ENCODE measurements around the gene PLRG1.
A peak's percentile ranks its signal among the peaks of the same experiment; 100 is the strongest.
"Not testable (repeated sequence)": the region's sequence is repeated elsewhere in the genome, so short reads cannot be mapped to it uniquely, and the experiment has no call there.

The PLRG1 gene

DNA sequence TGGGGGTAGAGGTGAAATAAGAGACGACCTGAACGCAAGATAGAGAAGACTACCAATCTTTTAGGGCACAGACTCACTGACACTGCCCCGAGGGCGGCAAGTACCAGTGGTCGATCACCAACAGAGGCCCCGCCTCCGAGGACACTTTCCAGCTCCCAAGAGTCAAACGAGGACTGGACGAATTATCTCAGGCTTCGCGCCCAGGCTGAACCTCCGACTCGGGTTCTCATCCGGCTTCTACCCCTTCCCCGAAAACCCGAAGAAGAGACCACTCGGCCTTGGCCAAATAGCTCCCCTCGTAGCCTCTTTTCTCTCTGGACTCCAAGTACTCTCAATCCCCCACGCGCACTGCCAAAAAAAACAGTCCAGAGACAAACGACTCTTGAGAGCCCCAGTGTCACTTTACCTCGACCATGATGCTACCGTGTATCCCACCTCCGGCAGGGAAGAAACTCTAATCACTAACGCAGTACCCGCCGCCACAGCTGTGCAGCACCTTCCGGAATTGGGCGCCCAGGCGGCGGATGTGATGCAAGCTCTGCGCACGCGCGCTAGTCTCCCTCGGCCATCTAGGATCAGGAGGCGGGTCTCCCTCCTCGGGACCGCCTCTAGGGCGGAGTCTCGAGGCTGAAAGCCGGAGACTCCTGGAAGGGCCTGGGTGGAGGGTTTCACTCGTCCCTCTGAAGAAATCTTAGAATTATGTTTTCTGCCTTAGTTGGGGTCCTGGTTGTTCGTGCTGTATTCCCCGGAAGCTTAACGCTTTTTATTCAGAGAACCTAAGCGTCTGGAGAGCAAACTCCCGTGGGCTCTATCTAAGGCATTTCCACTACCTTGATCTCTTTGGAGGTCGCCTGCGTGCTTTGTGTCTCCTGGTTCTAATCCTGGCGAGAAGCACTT is at the start of gene PLRG1:
Gene PLRG1 (minus strand): TSS at position 507 of the 897 bp plus-strand sequence. CDS start 92 bp downstream, at position 415.
- peak; percentile 94 for DNase-seq

DNA sequence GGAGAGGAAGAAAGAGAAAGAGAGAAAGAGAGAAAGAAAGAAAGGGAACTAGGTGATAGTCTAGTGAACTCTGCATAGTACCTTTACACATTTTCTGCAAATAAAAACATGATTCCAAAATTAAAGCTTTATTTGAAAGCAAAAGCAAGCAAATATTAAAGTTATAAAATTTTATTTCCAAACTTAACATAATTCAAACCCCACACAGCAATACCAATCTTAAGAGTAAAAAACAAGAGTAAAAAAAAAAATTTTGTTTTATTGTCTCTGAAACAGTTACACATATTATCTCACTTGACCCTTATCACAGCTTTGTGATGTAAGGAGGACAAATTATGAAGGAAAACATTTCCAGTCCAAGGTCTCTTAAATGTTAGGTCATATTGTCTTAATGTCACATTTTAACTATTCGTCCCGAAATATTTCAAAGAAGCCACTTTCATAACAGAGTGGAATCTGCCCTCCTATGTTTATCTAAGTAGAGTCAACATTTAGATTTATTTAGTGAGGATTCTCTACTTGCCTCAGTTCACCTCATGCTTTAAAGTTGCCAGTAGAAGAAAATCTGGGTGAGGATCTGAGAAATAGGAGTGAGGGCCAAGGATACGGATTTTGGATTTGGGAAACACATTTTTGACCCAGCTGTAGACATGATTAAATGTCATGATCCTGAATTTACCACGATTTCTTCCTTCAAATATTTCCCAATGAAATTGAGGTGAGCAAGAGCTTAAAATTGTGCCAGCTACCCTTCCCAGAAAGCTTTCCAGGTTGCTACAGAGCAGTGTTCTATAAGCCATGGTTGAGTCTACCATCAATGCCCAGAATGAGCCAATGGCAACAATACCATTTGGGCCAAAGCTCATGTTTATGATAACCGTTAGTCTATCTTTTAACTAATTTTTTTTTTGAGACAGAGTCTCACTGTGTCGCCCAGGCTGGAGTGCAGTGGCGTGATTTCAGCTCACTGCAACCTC is 47.9 kb upstream of the PLRG1 start:
- no peak for DNase-seq

DNA sequence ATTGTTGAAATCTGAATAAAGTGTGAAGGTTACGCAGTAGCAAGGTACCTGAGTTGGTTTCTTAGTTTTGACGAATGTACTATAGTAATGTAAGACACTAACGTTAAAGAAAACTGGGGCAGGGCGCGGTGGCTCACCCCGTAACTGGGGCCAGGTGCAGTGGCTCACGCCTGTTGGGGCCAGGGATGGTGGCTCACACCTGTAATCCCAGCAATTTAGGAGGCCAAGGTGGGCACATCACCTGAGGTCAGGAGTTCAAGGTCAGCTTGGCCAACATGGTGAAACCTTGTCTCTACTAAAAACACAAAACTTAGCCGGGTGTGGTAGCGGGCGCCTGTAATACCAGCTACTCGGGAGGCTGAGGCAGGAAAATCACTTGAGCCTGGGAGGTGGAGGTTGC is 47.1 kb upstream of the PLRG1 start:
- DNase-seq: not testable (repeated sequence)

DNA sequence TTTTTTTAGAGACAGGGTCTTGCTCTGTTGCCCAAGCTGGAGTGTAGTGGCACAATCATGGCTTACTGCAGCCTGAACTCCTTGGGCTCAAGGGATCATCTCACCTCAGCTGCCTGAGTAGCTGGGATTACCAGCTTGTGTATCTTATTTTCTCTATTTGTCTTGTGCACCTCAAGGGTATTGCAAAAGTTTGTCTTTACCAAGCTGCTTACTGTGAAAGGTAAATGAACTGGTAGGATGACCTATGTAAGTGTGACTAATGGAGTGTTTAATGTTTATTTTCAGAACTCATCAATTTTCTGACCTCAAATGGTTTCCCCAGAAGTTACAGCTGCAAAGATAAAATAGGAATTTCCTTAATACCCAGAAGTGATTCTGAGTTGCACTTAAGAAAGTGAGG is 45.6 kb upstream of the PLRG1 start:
- no peak for DNase-seq

DNA sequence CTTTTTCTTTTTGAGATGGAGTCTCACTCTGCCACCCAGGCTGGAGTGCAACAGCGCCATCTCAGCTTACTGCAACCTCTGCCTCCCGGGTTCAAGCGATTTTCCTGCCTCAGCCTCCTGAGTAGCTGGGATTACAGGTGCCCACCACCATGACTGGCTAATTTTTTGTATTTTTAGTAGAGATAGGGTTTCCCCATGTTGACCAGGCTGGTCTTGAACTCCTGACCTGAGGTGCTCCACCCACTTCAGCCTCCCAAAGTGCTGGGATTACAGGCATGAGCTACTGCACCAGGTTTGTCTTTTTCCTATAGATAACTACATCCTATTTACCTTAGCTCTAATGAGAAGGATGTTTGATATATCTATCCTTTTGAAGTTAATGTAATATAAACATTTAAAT is 44.1 kb upstream of the PLRG1 start:
- not testable (repeated sequence) for DNase-seq

DNA sequence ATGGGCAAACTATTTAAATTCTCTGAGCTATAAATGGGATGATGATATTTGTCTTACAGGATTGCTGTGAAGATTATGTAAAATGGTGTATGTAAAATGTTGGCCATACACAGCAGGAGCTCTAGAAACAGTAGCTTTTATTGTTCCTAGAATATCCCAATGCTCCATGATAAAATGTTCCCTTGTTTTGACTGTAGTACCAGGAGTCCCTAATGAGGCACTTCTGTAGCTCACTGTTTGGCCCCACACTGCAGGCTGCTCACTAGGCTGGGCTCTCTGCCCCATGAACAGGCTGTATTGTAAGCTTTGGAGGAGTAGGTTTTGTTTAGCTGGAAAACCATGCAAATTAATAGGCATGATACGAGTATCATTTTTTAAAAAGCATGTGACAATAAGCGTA is 43.7 kb upstream of the PLRG1 start:
- no peak for DNase-seq

DNA sequence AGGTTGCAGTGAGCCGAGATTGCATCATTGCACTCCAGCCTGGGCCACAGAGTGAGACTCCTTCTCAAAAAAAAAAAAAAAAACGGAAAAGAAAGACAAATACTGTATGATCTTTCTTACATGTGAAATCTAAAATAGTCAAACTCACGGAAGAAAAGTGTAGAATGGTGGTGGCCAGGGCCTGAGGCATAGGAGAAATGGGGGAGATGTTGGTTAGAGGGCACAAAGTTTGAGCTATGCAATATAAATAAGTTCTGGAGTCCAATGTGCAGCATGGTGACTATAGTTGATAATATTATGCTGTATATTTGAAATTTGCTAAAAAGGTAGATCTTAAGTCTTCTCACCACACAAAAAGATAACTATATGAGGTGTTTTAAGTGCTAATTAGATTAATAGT is 41.7 kb upstream of the PLRG1 start:
- no peak for DNase-seq

DNA sequence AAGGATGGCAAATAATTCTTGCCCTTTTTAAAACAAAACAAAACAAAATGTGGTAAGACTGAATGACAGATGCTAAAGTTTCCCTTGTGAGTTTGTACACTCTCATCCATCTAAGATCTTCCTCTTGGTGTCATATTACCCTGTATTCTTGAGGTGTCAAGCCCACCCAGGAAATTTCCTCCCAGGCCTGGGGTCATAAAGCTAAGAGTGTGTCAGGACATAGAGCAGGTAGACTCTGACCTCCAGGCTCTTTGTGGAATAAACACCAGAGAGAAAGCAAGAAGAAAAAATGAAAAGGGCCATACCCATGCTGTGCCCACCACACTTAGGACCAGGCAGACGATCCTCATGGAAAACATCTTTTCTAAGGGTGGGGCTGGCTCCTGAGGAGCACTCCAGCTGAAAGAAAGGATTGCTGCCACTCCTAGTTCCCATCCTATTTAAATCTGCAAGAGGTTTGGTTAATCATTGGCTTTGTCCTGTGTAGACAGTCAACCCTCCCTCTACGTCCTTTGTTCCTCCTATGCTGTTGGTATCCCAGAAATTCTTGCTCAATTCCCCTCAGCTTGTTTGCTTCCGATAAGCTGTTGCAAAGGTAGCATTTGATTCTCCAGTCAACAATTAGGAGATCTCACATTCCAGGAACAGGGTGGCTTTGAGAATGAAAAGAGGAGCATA is 40.3 kb upstream of the PLRG1 start, which contains the start of gene FGA:
Gene FGA (minus strand): TSS at position 414 of the 678 bp plus-strand sequence. CDS start 55 bp downstream, at position 359.
- DNase-seq: no peak

DNA sequence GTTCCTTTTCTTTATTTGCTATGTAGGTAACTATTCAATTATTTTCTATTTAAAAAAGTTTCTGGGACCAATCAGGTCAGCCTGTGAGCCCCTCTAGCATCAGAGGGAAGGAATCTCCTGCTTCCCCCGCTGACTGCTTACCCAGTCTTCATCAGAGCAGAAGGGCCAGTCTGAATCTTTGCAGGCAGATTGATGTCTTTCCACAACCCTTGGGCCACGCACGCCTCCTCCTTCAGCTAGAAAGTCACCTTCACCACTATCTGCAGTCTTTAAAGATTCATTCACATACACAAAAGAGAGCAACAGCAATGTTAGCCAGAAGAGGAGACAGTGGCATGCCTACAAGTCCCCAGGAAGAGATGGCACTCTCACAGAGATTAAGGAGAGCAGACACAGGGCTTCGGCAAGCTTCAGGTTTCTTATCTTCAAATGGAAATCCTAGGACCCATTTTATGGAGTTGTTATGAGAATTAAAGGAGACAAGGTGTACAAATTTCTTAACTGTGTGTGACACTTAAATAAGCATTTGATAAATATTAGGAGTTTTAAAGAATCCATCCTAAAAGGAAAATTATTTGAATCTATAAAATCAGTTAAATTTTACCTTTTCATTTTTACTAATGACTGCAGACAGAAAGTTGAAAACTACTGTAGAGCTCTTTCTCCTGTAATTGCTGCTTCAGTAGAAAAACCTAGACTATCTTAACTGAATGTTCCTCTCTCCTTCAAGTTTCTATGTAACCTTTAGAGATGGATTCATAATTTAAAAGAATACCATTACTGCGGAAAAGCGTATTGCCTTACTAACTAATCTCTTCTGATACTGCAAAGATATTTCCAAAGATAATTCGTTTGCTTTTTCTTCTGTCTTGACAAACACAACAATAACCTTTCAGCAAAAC is 39.3 kb upstream of the PLRG1 start:
- no peak for DNase-seq

DNA sequence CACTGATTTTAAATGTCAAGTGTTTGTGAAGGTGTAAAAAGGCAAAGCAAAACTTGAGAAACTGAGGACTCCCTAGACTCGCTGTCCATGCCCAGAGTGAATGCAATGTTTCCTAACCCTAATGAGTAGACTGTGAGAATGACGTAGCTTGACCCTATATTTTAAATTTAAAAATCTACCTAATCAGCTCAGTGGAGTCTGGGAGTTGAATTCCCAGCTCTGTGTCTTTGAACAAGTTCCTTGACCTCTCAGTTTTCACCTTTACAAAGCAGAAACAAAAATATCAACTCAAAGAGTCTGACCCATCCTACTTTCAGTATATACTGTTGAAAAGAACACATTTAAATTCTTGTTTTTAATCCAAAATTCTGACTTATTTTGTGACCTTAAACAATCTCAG is 38.0 kb upstream of the PLRG1 start:
- DNase-seq: no peak

DNA sequence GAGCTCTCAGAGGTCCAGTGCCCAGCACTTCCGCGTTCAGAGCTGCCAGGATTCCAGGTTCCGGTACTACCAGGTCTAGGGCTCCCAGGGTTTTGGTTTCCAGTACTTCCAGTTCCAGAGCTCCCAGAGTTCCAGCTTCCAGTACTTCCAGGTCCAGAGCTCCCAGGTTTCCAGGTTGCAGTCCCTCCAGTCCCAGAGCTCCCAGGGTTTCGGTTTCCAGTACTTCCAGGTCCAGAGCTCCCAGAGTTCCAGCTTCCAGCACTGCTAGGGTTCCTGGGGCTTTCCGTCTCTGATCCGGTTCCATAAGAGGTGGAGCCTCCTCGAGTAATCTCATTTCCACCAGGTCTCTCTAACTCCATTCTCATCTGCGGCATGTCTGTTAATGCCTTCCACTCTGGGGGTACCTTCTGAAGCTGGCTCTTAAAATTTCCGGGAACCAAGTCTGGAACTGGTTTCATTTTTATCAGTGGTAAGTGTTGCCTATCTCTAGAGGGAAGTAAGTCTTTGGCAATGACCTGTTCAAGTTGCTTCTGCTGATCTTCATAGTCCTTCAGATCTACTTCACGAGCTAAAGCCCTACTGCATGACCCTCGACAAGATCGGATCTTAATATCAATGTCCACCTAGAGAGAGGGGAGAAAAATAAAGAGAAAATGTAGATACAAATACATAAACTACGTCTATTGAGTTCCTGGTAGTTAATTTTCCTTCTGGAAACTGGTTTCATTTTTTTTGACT is 36.3 kb upstream of the PLRG1 start:
- no peak for DNase-seq

DNA sequence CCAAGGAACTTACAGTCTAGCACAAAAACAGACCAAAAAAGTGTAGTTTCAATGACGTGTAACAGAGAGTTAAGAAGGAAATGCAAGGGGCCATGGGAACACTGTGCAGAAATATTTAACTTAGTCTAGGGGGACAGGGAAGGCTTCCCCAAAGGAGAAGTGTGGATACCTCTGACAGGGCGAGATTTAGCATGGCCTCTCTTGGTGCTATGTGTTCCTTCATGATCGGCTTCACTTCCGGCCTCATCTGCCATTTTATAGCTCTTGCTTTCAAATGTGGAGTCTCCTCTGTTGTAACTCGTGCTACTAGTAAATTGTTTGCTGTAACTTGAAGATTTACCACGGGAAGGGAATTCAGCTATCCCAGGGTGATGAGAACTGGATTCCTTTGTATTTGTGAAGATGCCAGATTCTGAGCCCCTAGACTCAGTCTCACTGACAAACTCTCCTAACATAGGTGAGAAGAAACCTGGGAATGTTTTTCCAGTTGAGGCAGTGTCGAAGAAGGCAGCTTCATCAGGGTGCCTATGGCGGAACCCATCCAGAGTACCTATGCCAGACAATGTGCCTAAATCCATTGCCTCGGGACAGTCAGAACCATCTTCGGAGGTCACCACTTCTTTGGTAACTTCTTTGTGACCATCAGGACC is 35.3 kb upstream of the PLRG1 start:
- DNase-seq: no peak

DNA sequence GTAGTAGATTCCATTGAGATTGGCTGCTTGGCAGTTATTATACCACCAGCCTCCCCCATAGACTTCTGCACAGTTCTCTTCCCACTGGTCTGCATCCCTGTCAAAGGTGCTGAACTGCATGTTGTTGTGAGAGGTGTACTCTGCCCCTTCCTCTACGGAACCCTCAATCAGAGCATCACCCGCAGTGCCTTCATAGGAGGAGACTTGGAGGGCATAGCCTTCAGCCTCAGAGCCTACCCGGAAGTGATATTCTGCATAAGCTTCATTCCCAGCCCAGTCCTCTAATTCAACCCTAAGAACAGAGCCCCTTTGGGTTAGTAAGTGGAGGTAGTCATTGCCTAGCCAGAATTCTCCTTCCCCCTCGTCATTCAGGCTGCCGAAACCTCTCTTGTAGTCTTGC is 34.1 kb upstream of the PLRG1 start:
- no peak for DNase-seq

DNA sequence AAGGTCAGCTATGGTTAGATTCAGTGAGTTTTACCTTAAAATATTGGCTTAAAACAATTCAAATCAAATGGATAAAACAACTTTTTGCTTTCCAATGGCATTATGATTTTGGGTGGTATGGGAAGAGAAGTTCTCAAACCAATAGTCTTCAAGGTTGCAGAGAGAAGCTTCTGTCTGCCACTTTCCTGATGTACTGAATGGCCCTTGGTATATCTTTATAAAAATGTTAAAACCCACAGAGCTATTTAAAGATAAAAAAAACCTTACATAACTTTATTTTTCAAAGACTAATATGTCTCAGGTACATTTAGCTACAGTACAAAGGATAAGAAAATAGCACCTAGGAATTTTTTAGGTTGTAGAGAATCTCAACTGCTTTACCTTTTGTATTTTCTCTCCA is 33.5 kb upstream of the PLRG1 start:
- no peak for DNase-seq

DNA sequence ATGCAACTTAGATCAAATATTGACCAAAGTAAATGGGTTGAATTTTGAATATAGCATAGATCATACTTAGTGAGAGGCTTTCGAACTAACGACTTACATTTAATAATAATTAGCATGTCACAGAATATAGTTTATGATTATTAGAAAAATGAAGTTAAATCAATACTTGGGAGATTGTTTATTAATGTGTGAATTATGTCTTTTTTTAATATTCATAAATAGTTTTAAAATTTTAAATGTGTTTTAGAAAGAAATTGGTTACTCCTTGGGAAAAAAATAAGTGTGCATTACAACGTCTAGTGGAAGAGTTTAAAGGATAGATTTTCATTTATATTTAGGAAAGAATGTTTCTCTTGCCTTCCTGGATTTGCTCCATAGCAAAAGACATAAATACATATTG is 33.0 kb upstream of the PLRG1 start:
- no peak for DNase-seq

DNA sequence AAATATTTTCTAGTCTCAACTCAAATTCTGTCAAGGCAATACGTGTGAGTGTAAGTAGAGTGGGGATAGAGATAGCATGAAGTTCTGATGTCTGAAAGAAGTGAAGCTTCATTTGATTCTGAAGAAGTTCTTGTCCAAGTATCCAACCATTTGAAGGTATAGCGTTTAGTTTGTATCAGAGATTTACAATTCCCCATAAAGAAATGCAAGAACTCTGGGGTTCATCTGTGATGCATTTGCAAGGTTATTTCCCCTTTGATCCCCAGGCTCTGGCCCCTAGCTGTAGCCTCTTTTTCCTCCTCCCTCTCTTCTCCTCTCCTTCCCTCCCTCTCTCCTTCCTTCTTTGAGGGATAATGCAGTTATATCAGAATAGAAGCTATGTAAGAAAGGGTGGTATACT is 32.5 kb upstream of the PLRG1 start:
- no peak for DNase-seq

DNA sequence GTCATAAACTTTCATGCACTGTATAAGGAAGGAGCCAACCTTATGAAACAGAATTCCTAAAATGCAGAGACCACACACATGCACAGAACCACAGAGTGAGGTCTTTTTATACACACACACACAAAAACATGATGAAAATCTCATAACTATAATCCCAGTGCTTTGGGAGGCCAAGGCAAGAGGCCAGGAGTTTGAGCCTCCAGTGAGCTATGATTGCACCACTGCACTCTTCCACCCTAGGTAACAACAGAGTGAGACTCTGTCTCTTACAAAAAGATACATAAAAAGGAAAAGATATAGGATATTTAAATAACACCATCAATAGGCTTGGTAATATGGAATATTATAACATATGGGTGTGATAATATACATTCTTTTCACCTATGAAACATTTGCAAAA is 29.7 kb upstream of the PLRG1 start:
- no peak for DNase-seq

DNA sequence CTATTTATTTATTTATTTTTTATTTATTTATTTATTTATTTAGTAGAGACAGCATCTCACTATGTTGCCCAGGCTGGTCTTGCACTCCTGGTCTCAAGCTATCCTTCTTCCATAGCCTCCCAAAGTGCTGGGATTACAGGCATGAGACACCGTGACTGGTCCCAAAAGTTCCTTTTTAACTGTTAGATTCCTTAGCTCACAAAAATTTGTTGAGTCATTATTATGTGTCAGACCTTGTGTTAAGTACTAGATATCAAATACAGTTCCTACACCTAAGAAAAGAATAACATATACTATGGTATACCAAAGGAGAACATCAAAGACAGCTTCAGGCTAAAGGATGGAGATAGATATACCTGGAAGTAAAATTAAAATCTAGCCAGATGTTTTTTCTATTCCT is 28.7 kb upstream of the PLRG1 start:
- DNase-seq: no peak

DNA sequence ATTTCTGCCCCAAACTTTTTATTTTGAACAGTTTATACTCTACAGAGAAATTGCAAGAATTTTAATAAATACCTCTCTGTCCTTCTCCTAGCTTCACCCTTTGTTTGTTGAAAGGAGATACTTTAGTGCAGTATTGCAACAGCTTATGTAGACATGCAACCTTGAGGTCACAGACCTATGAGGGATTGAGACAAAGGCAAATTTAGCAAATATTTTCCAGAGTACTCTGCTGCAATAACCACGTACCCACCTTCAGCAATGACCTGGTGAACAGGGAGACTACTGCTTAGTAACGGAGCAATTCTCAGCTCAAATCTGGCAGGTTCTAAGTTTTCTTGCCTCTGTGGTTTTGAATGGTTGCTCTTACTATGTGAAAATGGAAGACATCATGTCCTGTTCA is 27.1 kb upstream of the PLRG1 start:
- no peak for DNase-seq

DNA sequence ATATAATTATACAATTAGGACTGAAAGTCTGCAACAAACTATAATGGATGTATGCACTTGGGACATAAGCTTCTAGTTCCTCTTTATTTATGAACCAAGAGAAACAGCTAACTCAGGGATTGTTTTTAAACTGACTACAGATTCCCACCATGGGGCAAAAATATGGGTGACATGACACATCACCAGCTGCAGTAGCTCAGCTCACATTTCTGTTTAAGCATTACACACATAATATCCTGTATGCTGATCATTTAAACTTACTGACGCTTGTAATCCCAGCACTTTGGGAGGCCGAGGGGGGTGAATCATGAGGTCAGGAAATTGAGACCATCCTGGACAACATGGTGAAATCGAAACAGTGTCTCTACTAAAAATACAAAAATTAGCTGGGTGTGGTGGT is 24.1 kb upstream of the PLRG1 start:
- no peak for DNase-seq

Data from stimulated activated naive CD4-positive, alpha-beta T cell treated with Interleukin-2 at 50 U/mL for 16 hours (primary cell).